ENCODE measurements around the gene SLC25A45.
"Not testable (repeated sequence)": the region's sequence is repeated elsewhere in the genome, so short reads cannot be mapped to it uniquely, and the experiment has no call there.

Gene SLC25A45

GRCh38 chr11:65421794-65422632 lies 39.6 kb upstream of the SLC25A45 start:
- peak; percentile 73 to 97 (median 82) for DNase-seq

- DNase-seq: peak; percentile 49 to 98 (median 82)
Measured at GRCh38 chr11:65420979-65421793, 38.7 kb upstream of the SLC25A45 start.

- DNase-seq: peak in 1 of 5 experiments; percentile 32
Measured at GRCh38 chr11:65420506-65420905, 38.1 kb upstream of the SLC25A45 start.

GRCh38 chr11:65419772-65420481 lies 37.5 kb upstream of the SLC25A45 start:
- peak in 4 of 5 experiments; percentile 42 to 89 (median 46) for DNase-seq

GRCh38 chr11:65419460-65419771 lies 37.0 kb upstream of the SLC25A45 start:
- DNase-seq: peak in 1 of 5 experiments; percentile 18

GRCh38 chr11:65418681-65419459 lies 36.4 kb upstream of the SLC25A45 start:
- peak in 4 of 5 experiments; percentile 55 to 97 (median 75) for DNase-seq

- no peak for DNase-seq
Measured at GRCh38 chr11:65418431-65418680, 35.9 kb upstream of the SLC25A45 start.

GRCh38 chr11:65417702-65418430 lies 35.4 kb upstream of the SLC25A45 start:
- peak in 2 of 5 experiments; percentile 33 to 71 for DNase-seq

- DNase-seq: peak in 2 of 5 experiments; percentile 15 to 52
Measured at GRCh38 chr11:65416841-65417701, 34.6 kb upstream of the SLC25A45 start.

GRCh38 chr11:65416341-65416824 lies 33.9 kb upstream of the SLC25A45 start:
- DNase-seq: peak; percentile 83 to 91 (median 87)

- DNase-seq: no peak
Measured at GRCh38 chr11:65415499-65416340, 33.3 kb upstream of the SLC25A45 start.

GRCh38 chr11:65414776-65415498 lies 32.5 kb upstream of the SLC25A45 start:
- DNase-seq: no peak

GRCh38 chr11:65413077-65413664 lies 30.7 kb upstream of the SLC25A45 start:
- not testable (repeated sequence) for DNase-seq

GRCh38 chr11:65412271-65413076 lies 30.0 kb upstream of the SLC25A45 start:
- no peak for DNase-seq

- DNase-seq: no peak
Measured at GRCh38 chr11:65411681-65412070, 29.2 kb upstream of the SLC25A45 start.

- DNase-seq: no peak
Measured at GRCh38 chr11:65410936-65411680, 28.7 kb upstream of the SLC25A45 start.

All from T-helper 2 cell (primary cell).